Left kidney (tissue), 2 donors: ENCODE results near the gene MAPKBP1. TPM values are rescaled to one million over a fixed set of nuclear protein-coding genes. Genes with fewer than 3 reads are reported as not detected.

Source experiments
- DNase-seq: peaks from one replicate; pipeline ENCODE4 v3.0.0-alpha.2; 2013
- polyA plus RNA-seq: library from polyadenylated mRNA; unstranded; fragments of 120-200 nt; gene quantifications from one replicate; pipeline ENCODE4 v1.2.1, GENCODE V29; 2013; ENCODE audit not compliant: insufficient read length

MAPKBP1 gene
- polyA plus RNA-seq, 1 donor, result 19.7 TPM

DNA sequence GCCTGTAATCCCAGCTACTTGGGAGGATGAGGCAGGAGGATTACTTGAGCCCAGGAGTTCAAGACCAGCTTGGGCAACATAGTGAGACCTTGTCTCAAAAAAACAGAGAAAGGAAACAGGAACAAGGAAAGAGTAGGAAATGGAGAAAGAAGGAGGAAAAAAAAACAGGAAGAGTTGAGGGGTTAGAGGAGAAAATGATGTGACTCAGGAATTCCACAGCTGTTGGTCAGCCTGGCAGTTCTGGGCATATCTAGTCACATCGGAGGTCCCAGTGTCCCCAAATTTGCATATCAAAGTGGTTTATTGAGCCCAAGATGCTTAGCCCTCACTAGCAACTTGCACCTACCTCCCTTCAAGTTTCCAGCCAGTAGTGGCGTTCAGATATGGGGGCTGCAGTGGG, 34.8 kb downstream of the MAPKBP1 start:
- no peak for DNase-seq

DNA sequence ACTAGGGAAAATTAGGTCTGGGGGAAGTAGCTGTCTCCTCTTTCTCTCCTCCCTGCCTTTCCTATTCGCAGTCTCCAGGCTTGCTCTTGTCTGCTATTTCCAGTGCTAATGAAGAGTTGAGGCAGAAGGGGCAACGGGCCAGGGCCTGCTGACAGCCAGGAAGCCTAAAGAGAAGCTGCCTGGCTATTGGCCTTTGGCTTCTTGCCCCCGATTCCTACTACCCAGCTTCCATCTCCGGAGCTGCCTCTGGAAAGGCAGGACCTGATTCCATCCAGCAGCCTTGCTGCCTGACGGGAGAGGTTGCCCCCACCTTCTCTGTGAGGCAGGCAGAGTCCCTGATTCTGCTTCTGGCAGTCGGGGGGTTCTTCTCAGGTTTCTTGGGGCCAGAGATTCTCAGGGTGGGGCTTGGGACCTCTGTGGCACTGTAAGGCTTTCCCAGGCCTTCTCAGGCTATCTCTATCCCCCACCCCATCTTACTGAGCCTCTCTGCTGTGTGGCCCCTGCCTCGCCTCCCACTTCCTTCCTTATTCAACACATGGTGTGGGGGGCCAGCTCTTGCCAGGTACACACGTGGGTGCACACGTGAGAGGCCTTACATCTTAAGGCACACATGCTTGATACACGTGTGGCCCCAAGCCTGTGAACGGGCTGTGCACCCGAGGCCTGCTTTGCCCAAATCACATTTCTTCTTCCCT, 35.4 kb downstream of the MAPKBP1 start:
- DNase-seq, result no peak

DNA sequence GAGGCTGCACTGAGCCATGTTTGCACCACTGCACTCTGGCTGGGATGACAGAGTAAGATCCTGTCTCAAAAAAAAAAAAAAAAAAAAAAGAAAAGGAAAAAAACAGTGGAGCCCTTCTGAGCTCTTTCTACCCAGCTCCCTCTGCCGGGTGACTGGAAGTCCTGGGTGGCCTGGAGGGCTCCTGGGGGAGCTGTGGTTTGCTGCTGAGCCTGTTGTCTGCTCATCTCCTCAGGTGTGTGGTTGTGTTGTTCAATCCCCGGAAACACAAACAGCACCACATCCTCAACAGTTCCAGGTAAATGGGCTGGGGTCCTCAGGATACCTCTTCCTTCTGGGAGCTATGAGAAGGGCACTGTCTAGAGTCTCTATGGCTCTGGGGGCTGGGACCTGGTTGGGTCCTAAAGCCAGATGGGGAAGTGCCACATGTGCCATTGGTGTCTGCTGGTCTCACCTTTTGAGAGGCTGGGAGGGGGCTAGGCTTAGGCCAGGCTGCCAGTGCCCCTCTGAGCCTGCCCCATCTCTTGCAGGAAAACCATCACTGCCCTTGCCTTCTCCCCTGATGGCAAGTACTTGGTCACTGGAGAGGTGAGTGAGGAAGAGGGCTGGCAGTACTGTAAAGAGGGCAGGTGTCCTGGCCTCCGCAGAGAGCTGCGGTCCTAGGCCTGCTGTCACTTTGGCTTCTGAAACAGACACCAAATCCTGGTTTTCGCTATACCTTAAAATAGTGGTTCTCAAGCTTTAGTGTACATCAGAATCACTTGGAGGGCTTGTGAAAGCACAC, 36.6 kb downstream of the MAPKBP1 start:
- no peak for DNase-seq

DNA sequence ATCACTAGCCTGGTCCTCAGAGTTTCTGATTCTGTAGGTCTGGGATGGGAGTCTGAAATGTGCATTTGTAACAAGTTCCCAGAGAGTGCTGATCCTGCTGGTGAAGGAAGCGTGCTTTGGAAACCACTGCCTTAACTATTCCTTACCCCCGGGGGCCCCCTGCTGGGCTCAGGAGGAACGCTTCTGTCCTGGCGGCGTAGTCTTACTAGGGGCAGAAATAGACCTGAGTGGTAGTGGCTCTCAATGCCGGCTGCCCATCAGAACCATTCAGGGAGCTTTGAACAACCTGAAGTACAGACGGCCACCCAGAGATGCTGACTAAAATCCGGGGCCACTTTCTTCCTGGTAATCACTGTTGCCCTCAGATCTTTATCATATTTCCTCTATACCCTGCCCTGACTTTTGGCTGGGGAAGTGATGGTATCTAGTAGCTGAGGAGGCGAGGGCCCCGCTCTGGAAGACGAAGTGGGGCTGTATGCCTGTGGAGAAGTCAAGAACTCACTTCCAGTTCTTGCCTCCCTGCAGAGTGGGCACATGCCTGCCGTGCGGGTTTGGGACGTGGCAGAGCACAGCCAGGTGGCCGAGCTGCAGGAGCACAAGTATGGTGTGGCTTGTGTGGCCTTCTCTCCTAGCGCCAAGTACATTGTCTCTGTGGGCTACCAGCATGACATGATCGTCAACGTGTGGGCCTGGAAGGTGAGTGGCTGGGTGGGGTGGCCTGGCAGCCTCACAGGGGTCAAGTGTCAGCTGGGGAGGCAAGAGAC, 37.3 kb downstream of the MAPKBP1 start:
- peak; percentile 77 for DNase-seq

DNA sequence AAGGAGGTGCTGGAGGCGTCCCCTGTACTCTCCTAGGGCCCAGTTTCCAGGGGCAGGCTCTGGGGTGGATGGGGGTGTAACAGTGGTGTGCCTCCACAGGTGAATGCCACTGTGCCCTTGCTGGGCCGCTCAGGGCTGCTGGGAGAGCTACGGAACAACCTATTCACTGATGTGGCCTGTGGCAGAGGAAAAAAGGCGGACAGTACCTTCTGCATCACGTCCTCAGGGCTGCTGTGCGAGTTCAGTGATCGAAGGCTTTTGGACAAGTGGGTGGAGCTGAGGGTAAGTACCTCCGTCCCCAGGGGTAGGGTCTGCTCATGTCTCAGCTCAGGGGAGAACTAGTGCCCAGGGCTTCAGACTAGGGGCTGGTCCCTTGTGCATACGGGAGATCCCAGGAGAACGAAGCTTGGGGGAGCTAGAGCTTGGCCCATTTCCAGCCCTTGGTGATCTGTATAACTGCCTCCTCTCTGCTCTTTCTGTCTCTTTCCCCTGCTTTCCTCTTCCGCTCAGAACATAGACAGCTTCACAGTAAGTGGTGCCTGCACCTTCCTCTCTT, 38.6 kb downstream of the MAPKBP1 start:
- DNase-seq, result no peak

DNA sequence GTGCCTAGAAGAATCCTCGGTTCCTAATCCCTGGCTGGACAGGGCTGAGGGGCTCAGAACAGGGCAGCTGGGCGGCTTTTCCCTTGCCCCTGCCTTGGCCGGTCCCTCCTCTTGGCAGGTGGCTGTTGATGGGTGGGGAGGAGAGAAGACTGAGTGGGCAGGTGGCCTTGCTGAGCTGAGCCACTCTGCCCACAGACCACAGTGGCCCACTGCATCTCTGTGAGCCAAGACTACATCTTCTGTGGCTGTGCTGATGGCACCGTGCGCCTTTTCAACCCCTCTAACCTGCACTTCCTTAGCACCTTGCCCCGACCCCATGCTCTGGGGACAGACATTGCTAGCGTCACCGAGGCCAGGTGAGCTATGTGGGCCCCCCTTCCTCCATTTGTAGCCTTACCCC, 39.1 kb downstream of the MAPKBP1 start:
- no peak for DNase-seq

DNA sequence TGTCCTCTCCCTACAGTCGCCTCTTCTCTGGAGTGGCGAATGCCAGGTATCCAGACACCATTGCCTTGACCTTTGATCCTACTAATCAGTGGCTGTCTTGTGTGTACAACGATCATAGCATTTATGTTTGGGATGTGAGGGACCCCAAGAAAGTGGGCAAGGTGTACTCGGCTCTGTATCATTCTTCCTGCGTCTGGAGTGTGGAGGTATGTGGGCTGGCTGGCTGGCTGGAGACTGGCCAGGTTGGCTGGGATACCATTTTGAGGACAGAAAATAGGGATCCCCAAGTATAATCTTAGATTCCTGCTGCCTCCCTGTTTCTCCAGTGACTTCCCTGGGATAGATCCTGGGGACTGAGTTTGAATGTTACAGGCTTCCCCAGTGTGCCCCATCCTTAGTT, 40.2 kb downstream of the MAPKBP1 start:
- no peak for DNase-seq

DNA sequence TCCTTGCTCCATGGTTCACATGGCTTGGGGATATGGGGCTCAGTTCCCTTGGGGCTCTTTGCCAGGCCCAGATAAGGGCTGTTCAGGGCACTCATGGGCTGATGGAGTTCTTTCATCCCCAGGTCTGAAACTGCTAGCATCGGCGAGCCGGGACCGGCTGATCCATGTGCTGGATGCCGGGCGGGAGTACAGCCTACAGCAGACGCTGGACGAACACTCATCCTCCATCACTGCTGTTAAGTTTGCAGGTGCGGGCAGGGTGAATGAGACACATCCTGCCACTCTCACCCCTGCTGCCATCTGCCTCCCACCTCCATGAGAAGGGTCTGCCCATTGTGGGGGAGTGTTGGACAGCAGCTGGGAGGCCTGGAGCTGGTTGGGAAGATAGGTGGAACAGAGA, 42.5 kb downstream of the MAPKBP1 start:
- DNase-seq, result no peak

DNA sequence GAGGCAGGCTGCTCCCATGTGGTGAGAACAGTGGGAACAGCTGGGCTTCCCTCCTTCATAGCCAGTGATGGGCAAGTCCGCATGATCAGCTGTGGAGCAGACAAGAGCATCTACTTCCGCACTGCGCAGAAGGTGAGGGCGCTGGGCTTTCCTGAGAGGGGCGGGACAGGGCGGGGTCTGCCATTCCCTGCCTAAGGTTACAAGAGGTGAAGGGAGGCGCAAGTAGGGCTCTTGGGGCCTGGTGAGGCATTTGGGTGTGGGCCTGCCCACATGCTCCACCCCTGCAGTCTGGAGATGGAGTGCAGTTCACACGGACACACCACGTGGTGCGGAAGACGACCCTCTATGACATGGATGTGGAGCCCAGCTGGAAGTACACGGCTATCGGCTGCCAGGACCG, 43.0 kb downstream of the MAPKBP1 start:
- DNase-seq, result no peak

DNA sequence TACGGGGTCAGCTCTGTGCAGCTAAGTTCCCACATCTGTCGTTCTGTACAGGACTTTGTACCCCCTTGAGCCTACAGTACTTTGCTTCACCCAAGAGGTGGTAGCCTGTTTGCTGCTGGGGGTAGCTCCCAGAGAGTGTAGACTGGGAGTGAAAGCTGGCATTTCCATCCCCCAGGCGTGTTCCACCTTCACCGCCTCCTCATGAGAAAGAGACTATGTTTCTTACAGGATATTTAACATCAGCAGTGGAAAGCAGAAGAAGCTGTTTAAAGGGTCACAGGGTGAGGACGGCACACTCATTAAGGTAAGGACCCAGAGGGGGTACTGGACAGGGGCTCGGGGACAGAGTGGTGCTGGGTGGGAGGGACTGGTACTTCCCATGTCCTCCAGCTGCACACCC, 43.5 kb downstream of the MAPKBP1 start:
- no peak for DNase-seq

DNA sequence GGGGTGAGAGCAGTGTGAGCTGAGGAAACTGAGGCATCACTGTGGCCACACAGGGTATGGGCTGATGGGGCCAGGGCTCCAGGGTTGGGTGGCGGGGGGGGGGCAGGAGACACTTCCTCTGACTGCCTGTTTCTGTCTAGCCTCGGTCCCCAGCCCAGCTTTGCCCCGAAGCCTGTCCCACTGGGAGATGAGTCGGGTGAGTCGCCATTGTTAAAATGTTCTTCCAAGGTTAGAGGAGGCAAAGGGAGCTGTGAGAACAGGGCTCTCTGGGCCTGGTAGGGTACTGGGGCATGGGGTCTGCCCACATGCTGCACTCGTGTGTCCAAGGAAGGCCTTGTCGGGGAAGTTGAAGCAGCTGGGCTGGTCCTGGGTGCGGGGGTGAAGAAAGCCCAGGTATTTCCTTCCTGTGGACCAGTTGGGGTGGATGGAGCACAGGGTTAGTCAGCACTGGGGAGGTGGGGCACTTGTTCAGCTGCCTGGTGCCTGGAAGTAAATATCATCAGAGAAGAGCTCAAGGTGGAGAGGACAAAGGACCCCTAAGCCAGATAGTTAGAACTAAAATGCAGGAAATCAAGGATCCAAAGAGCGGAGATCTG, 45.3 kb downstream of the MAPKBP1 start:
- no peak for DNase-seq

DNA sequence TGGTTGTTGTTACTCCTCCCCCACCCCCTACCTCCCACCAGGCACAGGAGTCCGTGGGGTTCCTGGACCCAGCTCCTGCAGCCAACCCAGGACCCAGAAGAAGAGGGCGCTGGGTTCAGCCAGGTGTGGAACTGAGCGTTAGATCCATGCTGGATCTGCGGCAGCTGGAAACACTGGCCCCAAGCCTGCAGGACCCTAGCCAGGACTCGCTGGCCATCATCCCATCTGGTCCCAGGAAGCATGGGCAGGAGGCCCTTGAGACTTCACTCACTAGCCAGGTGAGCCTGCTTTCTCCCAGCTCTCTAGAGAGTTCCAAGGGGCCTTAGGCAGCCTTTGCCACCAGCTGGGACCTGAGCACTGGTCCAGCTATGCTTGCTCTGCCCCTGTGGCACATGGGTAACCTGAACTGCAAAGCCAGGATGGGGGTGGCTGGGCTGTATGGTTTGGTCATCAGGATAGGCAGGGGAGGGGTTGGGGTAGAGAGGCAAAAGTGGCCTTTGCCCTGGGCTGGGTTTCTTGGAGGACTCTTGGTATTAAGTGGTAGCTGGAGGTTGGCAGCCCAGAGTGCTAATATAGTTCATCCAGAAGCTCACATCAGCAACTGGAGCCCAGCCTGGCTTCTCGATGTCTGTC, 46.6 kb downstream of the MAPKBP1 start:
- DNase-seq, result no peak

DNA sequence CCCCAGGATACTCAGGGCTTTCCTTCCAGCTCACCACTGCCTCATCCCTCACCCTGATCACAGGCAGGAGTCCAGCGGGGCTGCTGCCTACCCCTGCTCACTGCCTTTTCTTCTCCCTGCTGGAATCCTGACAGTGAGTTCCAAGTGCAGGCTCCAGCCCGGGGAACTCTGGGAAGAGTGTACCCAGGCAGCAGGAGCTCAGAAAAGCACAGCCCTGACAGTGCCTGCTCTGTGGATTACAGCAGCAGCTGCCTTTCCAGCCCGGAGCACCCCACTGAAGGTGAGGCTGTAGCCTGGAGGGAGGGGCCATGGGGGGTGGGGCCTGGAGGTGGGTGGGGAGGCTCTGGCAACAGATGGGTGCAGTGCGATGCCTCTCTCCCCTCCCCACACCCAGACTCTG, 47.5 kb downstream of the MAPKBP1 start:
- no peak for DNase-seq

DNA sequence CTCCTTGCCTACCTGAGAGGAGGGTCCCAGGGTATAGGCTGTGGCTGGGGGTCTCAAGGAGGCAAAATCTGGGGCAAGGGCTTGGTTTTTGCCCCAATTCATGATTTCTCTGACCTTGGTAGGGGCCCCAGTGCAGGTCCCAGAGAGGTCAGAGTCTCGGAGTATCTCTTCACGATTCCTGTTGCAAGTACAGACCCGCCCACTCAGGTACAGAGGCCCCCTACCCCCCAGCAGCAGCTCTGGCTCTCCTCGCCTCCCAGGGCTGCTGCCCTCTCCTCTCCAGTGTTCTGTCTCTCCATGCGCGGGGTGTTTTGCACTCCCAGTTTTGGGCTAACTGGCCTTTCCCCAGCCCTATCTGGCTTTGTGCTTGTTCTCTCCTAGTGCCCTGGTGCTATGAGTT, 48.2 kb downstream of the MAPKBP1 start:
- DNase-seq, result no peak

DNA sequence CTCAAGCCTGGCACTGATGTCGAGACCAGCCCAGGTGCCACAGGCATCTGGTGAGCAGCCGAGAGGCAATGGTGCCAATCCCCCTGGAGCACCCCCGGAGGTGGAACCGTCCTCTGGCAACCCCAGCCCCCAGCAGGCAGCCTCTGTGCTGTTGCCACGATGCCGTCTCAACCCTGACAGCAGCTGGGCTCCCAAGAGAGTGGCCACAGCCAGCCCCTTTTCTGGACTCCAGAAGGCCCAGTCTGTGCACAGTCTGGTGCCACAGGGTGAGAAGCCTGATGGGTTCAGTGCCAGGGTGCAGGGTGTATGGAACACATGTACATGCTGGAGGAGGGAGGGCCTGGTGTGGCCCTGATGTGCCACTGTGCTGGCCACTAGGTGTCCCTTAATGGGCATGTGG, 48.7 kb downstream of the MAPKBP1 start:
- no peak for DNase-seq

DNA sequence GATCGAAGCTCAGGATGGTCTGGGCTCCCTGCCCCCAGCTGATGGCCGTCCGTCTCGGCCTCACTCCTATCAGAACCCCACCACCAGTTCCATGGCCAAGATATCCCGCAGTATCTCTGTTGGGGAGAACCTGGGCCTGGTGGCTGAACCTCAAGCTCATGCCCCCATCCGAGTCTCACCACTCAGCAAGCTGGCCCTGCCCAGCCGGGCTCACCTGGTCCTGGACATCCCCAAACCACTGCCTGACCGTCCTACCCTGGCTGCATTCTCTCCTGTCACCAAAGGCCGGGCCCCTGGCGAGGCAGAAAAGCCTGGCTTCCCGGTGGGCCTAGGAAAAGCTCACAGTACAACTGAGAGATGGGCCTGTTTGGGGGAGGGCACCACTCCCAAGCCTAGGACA, 49.2 kb downstream of the MAPKBP1 start:
- DNase-seq, result no peak

DNA sequence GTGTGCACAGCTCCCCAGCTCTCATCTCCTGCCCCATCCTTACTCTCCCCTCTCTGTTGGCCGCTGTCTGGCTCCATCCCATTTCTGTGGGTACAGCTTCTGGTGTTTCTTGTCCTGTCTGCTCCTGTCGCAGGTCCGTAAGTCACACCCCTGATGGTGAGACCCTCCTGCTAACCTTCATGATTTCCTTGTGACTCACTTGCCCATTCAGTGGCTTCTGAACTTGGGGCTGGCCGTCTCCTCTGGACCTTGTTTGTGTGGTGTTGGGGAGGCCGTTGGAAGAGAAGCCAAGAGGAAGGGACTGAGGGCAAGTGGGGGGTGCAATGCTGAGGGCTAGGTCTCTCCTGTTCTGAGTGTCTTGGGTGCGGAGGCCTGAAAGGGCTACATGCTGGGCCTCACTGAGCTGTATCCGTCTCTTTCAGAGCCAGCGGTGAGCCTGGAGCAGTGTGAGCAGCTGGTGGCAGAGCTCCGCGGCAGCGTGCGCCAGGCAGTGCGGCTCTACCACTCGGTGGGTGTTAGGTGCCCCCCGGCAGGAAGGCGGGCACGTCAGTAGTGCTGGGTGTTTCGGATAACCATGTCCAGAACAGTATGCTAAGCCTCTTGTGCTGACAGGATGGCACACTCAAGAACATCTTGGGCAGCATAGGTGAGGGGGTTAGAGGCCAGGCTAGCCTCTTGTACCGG, 49.9 kb downstream of the MAPKBP1 start:
- no peak for DNase-seq

DNA sequence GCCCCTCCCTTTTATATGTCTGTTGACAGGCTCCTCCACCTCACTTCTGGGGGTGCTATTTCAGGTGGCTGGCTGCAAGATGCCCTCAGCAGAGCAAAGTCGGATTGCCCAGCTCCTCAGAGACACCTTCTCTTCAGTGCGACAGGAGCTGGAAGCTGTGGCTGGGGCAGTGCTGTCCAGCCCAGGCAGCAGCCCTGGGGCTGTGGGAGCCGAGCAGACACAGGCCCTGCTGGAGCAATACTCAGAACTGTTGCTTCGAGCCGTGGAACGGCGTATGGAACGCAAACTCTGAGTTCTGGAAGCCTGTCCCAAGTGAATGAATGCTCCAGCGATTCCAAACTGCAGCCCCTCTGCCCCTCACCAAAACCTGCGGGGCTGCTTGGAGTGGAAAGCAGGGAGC, 50.9 kb downstream of the MAPKBP1 start:
- DNase-seq, result no peak

DNA sequence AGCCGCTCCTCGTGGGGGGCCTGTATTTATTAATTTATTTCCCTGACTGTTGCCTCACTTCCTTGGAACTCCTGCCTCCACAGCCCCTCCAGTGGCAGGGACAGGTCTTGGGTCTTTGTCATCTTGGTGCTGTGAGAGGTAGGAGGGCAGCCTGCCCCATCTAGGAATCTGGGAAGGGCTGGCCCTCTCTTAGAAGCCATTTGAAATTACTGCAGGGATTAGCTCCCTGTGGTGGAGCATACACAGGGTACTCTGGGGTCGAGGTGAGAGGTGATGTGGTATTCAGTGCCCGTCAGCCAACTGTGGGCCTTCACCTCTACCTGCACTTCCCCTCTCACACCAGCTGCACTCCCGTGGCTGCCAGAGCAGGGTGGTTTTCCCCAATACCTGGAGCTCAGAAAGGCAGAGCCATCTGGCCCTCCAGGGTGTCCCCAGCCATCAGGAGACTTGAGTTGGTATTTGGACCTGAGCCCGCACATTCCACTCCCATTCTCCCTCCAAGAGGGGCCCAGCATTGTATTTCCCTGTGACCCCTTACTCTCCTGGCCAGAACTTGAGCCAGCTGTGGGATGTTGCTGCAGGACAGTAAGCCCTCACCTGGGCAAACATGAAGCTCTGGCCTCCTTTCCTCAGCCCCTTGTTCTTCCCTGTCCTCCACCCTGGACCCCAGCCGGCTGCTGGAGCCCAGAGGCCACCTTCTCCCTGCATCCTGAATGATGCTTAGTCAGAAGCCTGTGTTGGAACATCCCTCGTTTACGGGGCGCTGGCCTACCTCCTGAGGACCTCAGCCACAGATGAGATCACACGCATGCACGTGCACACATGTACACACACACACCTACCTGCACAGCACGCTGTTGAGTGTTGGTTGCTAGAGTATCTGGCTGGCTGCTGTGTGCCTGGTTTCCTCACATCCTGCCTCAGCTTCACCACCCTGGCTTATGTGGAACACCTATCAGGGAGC, 51.6 kb downstream of the MAPKBP1 start:
- no peak for DNase-seq

DNA sequence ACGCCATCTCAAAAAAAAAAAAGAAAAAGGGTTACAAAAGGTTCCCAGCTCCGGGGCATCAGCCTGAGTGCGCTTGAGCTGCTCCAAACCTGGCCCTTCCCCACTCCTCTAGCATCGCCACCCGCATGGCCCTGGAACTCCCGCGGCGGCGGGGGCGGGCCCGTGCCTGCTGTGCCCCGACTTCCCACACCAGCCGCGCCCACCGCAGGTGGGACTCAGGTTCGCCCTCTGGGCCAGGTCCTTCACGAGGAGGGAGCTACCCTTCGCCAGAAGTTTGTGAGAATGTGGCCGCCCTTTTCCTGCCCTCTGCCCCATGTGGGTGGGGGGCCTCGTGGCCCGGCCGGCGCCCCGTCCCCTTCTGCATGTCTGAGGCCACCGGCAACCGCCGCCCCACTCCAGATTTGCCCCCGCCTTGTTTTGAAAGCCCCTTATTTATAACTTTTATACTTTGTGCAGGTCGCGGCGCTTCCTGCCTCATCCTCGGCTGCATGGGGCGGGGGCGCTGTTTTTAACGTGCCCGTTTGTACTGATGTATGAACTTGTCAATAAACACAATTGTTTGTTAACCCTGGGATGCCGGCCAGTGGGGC, 53.1 kb downstream of the MAPKBP1 start:
- DNase-seq, result no peak
